GM12875 (cell line): ENCODE data around the gene STK25.
"Not testable (repeated sequence)": the region's sequence is repeated elsewhere in the genome, so short reads cannot be mapped to it uniquely, and the experiment has no call there.

Experiments used
- H3K4me3 ChIP-seq: one replicate; pipeline ENCODE4 v1.5.1; 2011; ENCODE audit warnings: low read depth, low read length, control low read depth
- TF ChIP-seq, protein P1 (sequence below): IDR thresholded peaks from 2 replicates; pipeline ENCODE4 v1.5.1; 2011; ENCODE audit warnings: low read depth, mild to moderate bottlenecking, control low read depth, inconsistent platforms, low read length, moderate library complexity, borderline replicate concordance; ENCODE audit not compliant: insufficient read depth

Gene STK25

DNA sequence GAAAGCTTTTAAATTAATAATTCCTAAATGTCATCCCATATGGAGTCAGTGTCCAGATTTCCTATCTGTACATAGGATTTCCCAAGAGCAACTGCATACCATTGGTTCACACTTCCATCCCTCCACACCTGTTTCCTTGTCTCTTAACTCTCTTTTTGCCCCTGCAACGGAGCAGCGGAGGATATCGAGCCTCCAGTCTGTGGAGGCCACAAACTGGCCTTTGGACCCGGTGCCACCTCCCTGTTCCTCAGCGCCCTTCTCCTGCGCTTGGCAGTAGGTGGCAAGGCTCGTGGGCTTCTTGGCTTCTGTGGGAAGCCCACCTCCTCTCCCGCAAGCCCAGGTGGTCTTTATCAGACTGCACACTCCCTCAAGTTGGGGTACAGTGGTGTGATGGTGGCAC is 23.8 kb upstream of the STK25 start:
- H3K4me3 ChIP-seq = no peak overlapping the region
- TF ChIP-seq, protein P1, sequence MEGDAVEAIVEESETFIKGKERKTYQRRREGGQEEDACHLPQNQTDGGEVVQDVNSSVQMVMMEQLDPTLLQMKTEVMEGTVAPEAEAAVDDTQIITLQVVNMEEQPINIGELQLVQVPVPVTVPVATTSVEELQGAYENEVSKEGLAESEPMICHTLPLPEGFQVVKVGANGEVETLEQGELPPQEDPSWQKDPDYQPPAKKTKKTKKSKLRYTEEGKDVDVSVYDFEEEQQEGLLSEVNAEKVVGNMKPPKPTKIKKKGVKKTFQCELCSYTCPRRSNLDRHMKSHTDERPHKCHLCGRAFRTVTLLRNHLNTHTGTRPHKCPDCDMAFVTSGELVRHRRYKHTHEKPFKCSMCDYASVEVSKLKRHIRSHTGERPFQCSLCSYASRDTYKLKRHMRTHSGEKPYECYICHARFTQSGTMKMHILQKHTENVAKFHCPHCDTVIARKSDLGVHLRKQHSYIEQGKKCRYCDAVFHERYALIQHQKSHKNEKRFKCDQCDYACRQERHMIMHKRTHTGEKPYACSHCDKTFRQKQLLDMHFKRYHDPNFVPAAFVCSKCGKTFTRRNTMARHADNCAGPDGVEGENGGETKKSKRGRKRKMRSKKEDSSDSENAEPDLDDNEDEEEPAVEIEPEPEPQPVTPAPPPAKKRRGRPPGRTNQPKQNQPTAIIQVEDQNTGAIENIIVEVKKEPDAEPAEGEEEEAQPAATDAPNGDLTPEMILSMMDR = no peak

DNA sequence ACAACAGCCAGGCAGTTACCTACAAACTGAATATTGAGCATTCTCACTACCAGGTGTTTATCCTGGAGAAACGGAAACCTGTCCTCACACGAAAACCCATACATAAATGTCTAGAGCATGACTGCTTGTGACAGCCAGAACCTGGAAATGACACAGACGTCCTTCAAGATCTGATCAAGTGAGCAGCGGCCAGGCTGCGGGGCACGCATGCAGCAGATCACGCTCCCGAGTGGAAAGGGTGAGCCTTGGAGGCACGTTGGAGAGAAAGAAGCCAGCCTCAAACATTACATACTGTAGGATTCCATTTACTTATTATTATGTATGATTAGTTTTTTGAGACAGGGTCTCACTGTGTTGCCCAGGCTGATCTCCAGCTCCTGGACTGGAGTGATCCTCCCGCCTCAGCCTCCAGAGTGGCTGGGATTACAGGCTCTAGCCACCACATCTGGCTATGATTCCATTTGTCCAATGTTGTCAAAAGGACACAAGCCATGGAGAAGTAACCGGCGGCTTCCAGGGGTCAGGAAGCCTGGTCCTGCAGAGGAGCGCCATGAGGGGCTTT is 22.9 kb upstream of the STK25 start:
- H3K4me3 ChIP-seq = no peak overlapping the region
- TF ChIP-seq, protein P1 = no peak

DNA sequence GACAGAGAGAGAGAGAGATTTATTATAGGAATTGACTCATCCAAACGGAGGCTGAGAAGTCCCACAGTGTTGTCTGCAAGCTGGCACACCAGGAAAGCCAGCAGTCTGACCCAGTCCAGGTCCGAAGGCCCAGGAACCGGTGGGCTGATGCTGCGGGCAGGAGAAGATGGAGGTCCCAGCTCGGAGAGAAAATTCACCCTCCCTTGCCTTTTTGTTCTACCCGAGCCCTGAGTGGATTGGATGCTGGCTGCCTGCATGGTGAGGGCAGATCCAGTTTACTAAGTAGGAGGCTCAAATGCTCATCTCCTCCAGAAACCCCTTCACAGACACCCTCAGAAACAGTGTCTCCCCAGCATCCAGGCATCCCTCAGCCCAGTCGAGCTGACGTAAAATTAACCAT is 22.2 kb upstream of the STK25 start:
- no peak overlapping the region for H3K4me3 ChIP-seq
- TF ChIP-seq, protein P1 = no peak

DNA sequence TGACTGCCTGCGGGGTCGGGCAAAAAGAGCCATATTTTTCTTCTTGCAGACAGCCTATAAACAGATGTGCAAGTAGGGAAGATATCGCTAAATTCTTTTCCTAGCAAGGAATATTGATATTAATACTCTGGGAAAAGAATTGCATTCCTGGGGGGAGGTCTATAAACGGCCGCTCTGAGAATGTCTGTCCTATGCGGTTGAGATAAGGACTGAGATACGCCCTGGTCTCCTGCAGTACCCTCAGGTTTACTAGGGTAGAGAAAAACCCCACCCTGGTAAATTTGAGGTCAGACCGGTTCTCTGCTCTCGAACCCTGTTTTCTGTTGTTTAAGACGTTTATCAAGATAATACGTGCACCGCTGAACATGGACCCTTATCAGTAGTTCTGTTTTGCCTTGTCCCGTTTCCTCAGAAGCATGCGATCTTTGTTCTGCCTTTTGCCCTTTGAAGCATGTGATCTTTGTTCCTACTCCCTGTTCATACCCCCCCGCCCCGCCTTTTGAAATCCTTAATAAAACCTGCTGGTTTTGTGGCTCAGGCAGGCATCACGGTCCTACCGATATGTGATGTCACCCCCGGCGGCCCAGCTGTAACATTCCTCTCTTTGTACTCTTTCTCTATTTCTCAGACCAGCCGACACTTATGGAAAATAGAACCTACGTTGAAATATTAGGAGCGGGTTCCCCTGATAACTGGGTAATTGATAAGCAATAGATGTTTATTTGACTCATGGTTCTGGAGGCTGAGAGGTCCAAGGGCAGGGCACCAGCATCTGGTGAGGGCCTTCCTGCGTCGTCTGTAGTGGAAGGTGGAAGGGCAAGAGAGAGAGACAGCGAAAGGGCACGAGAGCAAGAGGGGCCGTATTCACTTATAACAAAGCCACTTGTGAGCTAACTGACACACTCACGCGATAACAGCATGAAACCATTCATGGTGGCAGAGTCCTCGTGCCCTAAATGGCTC is 17.7 kb upstream of the STK25 start:
- not testable (repeated sequence) for H3K4me3 ChIP-seq

DNA sequence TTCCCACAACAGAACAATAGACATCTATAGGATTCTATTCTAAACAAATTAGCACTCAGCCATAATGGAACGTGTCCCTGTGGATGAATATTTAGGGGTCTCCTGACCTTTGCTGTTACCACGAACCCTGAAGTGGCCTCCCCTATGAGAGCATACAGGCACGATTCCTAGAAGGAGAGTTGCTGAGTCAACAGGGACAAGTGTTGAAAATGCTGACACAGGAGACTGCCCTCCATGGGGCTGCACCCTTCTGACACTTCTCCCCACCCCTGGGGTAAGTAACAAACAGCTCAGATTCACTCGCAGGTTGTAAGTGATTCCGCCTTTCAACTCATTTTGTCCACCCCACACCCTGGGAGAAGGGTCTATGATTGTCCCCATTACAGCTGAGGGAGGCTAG is 14.1 kb upstream of the STK25 start:
- H3K4me3 ChIP-seq = no peak overlapping the region
- TF ChIP-seq, protein P1 = no peak

DNA sequence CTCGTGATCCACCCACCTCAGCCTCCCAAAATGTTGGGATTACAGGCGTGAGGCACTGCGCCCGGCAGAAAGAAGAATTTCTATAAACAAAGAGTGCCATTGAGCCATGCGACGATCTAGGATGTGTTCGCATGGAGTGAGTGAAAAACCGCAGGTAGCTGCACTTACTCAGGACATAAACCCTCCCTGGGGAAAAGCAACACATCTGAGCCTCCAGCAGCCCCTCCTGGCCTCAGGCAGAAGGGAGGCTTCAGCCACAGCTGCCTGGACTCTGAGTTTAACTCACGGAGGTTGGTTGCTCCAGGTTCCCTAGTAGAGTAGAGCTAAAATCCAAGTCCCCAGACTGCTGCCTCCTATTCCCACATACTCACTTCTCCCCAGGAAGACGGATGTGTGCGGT is 11.3 kb upstream of the STK25 start:
- TF ChIP-seq, protein P1 = no peak
- no peak overlapping the region for H3K4me3 ChIP-seq

DNA sequence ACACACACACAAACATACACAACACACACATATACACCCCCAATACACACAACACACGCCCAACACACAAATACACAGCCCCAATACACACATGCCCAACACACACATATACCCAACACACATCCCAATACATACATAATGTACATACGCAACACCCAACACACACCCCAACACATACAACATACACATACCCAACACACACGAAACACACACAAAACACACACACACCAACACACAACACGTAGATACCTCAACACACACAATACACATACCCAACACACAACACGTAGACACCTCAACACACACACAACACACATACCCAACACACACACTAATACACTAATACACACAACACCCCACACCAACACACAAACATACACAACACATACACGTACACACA is 8.9 kb upstream of the STK25 start:
- no peak overlapping the region for H3K4me3 ChIP-seq
- TF ChIP-seq, protein P1 = no peak
